IMR-90 (cell line): ENCODE results near the gene FBXO44. TPM values are rescaled to one million over a fixed set of nuclear protein-coding genes. Genes with fewer than 3 reads are reported as not detected.

Experiments
- CHD1 ChIP-seq: IDR thresholded peaks from 2 replicates; pipeline ENCODE4 v1.6.1; 2012; ENCODE audit warnings: low read depth, low read length, improper control_type of control experiment
- RCOR1 ChIP-seq: IDR thresholded peaks from 2 replicates; pipeline ENCODE4 v1.6.1; 2012; ENCODE audit warnings: mild to moderate bottlenecking, low read length, improper control_type of control experiment; ENCODE audit not compliant: insufficient replicate concordance
- RFX5 ChIP-seq: IDR thresholded peaks from 2 replicates; pipeline ENCODE4 v1.8.0; 2012; ENCODE audit warnings: low read depth, mild to moderate bottlenecking, low read length, moderate library complexity
- SMC3 ChIP-seq: fragments of 150-350 bp; IDR thresholded peaks from 2 replicates; pipeline ENCODE4 v1.6.1; 2016; ENCODE audit warnings: low read depth, mild to moderate bottlenecking, antibody characterized with exemption, low read length, moderate library complexity
- polyA plus RNA-seq, 3 experiments: library from polyadenylated mRNA; depleted of rRNA; stranded (reverse); fragments of >200 nt; gene quantifications; 2 replicates each; pipeline ENCODE4 v1.2.3, GENCODE V29; 2012; ENCODE audit warnings: low replicate concordance in 1 of 3
- total RNA-seq: library from RNA; depleted of rRNA; stranded (reverse); fragments of >200 nt; gene quantifications from 2 replicates; pipeline ENCODE4 v1.2.3, GENCODE V29; 2012
- TF ChIP-seq, protein P1 (sequence below): conservative IDR thresholded peaks from 2 replicates; pipeline ENCODE4 v1.5.1; 2012; ENCODE audit warnings: mild to moderate bottlenecking, low read depth, low read length, improper control_type of control experiment

The FBXO44 gene
- total and polyA plus RNA-seq, 2 of the 4 experiments (the other 2 are of a cell fraction): 9.3 to 25.5 TPM

DNA sequence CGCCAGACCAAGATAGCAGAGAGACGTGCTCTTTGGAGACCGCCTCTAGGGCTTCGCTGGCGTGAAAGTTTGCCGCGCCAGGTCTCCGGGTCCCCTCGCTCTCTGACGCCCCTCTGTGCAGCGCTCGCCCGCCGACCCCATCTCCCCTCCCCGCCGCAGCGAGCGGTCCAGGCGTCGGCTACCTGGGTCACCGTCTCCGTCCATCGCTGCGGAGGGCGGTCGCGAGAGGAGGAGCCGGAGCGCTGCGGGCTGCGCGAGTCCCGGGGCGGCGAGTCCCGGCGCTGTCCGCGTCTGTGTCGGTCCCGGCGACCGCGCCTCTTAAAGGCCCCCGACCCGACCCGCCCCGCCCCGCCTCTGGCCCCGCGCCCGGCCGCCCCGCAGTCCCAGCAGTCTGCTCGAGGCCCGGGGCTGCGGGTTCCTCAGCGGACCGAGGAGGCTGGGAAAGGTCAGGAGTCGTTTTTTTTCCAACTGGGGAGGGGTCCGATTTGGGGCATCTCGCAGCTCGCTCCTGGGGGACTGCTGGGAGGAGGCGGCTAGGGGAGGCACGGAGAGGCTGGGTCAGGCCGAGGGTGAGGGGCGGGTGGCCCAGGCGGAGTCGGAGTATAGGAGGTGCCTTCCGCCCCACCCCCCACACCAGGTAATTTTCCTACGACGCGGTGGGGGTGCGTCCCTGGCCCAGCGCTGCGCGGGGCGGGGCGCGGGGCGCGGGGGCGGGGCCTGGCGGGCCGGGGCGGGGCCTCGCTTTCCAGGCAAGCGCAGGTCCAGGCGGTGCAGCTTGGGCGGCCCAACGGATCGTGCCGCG, at the start of gene FBXO44, which contains the start of gene FBXO2 (continued):
- TF ChIP-seq, protein P1, sequence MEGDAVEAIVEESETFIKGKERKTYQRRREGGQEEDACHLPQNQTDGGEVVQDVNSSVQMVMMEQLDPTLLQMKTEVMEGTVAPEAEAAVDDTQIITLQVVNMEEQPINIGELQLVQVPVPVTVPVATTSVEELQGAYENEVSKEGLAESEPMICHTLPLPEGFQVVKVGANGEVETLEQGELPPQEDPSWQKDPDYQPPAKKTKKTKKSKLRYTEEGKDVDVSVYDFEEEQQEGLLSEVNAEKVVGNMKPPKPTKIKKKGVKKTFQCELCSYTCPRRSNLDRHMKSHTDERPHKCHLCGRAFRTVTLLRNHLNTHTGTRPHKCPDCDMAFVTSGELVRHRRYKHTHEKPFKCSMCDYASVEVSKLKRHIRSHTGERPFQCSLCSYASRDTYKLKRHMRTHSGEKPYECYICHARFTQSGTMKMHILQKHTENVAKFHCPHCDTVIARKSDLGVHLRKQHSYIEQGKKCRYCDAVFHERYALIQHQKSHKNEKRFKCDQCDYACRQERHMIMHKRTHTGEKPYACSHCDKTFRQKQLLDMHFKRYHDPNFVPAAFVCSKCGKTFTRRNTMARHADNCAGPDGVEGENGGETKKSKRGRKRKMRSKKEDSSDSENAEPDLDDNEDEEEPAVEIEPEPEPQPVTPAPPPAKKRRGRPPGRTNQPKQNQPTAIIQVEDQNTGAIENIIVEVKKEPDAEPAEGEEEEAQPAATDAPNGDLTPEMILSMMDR: no peak
- TF ChIP-seq CHD1 (no peak), RCOR1 (no peak), SMC3 (no peak), RFX5 (no peak)
